Activated T-cell treated with anti-CD3 and anti-CD28 coated beads, Interleukin-2, amount 50 U/mL, for 48 hours (primary cell): ENCODE results near the gene CCDC57.

Source experiments
- DNase-seq, 2 experiments: peaks; one replicate each; pipeline ENCODE4 v3.0.0-alpha.2; 2020

CCDC57 gene

GRCh38 chr17:82088838-82089722, 123.6 kb downstream of the CCDC57 start:
- DNase-seq = no peak

DNA sequence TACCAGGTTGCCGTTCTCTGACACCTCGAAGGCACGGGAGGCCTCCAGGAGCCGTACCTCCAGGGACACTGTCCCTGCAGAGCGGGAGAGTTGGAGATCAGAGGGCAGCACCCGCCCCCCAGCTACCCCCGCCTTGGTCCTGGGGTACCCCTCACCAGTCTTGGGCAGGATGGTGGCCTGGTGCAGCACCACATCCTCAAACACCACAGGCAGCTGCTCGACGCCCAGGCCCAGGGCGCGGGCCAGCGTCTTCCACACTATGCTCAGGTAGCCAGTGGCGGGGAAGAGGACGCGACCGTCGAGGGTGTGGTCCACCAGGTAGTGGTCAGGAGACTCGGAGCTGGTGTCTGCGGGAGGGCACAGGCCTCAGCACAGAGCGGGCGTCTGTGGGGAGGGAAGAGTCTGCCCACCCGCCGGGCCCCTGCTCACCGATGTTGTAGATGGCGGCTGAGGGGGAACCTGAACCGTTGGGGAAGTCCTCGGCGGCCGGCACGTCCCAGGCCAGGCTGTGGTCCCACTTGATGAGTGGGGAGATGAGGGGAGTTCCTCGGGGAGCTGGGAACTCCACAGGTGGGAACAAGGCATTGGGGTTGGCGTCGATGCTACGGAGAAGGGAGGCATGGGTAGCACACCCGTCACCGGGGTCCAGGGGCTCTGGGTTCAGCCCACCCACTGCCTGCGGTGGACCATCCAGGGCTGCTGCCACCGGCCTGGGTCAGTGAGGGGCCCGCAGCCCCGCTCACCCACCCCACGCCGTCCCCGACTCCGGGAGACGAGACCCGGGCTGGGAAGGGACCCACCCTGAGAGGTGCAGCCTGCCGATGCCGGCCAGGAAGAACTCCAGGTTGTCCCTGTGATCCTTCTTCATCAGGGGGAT, 124.4 kb downstream of the CCDC57 start:
- DNase-seq = no peak

DNA sequence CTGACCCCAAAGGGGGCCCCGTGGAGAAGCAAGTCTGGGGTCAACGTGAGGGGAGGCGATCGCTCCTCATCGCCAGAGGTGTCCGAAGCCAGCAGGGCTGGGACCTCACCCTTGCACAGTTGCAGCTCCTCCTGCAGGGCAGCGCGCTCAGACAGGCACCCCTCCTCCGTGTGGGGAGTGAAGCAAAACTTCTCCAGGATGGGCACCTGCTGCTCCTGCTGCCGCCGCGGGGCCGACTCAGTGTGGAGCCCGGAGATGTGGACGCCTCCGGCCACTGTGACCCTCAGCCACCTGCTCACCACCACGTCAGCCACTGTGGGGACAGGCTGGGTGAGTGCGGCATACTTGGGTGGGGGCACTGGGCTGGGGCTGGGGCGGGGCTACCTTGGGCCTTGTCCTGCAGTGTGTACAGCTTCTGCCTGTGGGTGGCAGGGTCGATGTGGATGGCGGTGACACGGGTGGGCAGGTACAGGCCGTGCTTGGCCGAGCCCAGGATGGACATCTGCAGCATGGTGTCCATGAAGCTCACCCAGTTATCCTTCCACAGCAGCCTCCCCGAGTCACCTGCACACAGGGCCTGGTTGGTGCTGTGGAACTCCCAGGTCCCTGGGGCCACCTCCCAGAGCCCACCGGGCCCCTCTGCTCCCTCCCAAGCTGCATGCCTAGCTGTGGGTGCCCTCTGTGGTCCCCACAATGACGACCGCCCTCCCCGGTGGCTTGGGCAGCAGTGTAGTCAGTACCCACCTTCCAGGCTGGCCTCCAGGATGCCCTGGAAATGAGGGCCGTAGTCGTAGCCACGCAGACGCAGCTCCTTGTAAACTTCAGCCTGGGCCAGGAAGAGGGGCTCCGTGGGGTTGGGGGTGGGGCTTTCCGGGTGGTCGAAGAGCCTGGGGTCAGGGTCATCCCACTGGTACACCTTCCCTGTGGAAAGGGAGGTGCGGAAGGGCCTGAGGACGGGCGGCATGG, 125.4 kb downstream of the CCDC57 start:
- no peak for DNase-seq

DNA sequence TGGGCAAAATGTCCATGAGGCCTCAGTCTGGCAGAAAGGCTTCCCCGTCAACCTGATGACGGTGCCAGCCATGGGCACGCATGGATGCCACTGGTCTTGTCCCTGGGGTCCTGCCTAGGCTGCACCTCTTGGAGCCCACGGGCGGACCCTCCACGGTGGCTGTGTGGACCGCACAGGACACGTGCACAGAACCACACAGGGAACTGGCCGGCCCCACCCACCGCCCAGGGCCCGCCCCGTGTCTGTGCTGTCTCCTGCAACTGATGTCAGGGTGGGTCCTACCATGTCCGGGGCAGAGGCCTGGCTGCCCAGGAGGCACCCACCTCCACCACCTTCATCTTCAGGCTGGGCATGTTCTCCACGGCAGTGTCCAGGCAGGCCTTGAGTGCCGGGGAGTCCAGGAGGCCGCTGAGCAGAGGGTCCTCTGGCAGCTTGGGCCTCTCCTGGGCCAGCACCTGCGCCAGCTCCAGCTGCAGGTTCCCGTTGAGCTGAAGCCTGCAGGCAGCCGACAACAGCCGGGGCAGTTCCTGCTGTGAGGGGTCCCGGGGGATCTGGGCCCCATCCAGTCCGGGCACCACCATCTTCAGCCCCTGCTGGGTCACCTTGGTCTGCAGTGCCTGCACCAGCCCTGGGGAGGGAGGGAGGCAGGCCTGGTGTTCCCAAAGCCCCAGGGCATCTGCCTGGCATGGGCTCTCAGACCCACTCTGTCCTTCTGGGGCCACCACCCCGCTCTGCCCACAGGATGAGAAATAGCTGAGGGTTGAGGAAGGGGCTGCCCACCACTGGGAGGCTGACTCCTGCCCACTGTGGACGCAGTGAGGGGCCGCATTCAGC, 126.5 kb downstream of the CCDC57 start:
- DNase-seq = no peak

GRCh38 chr17:82085031-82085861, 127.4 kb downstream of the CCDC57 start:
- no peak for DNase-seq

DNA sequence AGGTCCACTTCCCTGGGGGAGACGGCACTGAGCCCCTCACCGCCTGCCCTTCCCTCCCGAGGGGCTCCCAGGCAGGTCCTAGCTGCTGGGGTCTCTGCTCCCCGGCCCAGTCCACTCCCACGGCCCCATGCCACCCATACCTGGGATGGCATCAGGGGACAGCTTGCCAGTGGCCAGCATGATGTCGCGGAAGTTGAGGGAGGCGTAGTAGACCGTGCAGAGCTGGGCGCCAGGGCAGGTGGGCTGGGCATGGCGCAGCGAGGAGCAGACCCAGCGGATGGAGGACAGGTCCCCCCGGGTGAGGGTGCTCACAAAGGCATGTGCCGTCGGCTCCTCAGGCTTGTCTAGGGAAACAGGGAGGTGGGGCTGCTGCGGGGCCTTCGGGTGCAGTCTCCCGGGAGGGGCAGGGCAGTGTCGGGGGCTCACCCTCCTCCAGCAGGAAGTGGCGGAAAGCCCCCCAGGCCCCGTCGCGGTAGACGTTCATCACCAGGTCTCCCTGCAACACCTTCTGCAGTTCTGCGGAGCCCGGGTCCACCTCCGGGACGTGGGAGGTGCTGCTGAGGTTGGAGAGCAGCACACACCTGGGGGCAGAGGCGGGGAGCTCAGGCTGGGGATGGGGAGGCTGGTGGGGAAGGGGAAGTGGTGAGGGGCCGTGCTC, 128.1 kb downstream of the CCDC57 start:
- no peak for DNase-seq

- DNase-seq = no peak
Measured at GRCh38 chr17:82083533-82084359, 128.9 kb downstream of the CCDC57 start.

DNA sequence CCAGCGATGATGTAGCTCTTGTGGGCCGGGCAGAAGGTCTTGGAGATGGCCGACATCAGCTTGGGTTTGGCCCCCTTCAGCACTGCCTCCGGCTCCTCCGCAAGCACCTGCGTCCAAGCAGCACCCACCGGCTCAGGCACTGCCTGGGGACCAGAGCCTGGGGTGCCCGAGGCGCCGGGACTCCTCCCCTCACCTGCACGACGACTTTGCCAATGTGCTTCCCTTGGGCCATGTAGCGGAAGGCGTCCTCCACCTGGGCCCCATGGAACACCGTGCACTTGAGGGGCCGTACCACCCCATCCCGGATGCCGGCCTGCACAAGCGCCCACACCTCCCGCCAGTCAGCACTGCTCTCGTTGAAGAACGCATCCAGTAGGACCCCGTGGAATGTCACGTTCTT, 129.6 kb downstream of the CCDC57 start:
- no peak for DNase-seq

DNA sequence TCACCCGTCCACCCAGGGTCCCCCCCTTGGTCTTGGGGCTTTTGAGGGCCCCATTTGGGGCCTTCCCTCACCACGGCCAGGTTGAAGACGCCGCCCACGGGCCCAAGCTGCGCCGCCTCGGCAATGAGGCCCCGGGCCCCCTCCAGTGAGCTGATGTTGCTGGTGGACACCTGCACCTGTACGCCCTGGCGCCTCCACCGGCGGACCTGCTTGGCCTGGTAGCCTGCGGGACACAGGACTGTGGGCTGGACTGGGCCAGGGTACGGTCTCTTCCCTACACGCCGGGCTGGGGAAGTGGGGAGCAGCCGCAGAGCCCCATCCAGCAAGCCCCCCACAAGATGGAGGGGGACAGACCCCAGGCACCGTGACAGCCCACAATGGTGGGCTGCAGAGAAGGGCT, 130.2 kb downstream of the CCDC57 start:
- no peak for DNase-seq

DNA sequence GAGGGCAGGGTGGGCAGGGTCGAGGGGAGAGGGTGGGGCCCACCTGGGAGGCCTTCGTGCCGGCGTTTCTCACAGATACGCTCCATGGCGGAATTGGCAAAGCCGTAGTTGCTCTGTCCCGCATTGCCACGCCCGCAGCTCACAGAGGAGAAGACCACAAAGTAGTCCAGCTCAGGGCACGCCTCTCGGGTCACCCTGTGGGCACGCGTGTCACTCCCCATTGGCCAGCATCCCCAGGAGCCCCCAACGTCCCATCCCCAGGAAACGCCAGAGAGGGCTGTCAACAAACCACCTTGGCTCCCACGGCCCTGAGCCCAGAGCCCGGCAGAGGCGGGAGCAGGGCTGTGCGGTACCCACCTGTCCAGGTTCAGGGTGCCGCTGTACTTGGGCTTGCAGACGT, 130.7 kb downstream of the CCDC57 start:
- no peak for DNase-seq

GRCh38 chr17:82081546-82081945, 131.1 kb downstream of the CCDC57 start:
- no peak for DNase-seq

DNA sequence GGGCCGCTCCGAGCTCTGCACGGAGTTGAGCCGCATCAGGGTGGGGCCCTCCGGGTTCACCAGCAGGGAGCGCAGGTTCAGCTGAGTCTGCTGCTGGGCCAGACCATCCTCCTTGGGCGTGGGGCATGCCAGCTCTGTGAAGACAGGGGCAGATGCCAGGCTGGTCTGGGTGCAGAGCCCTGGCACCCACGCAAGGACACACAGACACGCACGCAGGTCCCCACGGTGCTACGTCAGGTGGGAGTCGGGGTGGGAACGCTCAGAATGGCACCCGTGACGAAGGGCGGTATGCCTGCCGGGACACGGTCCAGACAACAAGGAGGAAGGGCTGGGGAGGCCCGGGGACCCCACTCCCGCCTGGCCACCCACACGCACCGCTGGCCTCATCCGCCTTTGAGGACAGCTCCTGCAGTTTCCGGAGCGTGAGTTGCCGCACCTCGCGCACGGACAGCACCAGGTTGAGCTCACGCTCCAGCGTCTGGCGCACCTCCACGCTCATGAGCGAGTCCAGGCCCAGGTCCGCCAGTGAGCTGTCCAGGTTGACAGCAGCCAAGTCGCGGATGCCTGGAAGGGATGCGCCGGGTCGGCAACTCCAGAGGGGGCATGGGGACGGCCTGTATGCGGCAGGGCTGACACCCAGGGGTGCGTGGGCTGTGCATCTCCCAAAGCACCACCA, 131.7 kb downstream of the CCDC57 start:
- no peak for DNase-seq

DNA sequence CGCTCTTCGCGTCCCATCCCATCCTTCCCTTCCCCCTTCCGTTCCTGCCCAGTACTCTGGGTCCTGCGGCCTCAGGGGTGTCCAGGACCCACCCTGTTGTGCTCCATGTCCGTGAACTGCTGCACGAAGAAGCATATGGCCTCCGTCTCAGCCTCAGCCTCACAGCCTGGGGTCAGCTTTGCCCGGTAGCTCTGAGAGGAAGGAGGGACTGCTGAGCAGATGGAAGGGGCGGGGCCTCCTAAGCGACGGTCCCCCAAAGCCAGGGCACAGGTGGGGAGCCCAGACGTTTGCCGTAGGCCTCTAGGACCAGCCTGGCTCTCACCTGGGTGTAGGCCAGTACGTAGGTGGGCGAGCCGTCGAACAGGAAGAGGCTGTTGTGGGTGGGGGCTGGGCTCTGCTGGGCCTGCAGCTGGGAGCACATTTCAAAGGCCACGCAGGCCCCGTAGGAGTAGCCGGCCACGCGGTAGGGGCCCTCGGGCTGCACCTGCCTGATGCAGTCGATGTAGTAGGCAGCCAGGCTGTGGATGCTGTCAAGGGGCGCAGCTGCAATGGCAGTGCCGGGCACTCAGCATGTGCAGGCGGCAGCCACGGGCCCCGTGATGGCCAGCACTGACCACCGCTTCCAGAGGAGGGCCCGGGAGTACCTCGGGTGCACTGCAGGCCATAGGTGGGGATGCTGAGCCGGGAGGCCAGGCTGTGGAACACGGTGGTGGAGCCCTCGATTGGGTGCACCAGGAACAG, 132.4 kb downstream of the CCDC57 start:
- no peak for DNase-seq

GRCh38 chr17:82079001-82079677, 133.5 kb downstream of the CCDC57 start:
- DNase-seq = no peak

GRCh38 chr17:82078433-82078832, 134.2 kb downstream of the CCDC57 start:
- no peak for DNase-seq

- no peak for DNase-seq
Measured at GRCh38 chr17:82077617-82078358, 134.9 kb downstream of the CCDC57 start.
